ENCODE measurements around the gene TRIM63.

DNA sequence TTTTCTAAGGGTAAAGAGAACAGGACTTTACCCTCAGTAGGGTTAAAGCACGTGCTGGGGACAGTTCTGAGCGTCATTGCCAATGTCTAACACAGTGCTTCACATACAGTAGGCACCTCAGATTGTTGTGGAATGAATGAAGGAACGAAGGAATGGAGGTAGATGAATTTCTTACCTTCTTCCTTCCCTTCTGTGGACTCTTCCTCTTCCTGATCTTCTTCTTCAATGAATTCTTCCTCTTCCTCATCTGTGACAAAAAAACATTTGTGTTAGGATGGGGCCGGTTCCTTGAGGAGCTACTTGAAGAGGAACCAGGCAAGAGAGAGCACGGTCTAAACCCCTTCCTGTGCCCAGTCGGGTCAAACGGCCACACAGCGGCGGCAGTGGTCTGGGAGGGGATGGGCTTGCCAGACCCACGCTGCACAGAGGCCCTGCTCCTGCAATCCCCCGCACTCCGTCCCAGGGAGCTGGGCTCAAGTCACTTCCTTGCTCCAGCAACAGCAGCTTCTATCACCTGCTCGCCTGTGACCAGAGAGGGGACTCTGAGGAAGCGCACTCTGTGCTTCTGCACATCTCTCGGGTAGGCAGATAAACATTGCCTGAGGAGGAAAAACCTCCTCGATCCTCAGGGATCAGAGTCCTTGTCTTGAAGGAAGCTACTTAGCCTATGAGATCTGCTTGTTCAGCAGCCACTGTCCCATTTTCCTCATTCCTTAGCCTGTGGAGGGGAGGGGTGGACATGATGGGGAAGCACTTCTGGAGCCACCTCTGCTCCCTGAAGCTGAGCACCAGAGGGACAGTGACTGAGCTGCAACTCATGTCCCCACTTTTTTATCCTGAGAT is 13.5 kb downstream of the TRIM63 start:
- TF ChIP-seq, protein P1, sequence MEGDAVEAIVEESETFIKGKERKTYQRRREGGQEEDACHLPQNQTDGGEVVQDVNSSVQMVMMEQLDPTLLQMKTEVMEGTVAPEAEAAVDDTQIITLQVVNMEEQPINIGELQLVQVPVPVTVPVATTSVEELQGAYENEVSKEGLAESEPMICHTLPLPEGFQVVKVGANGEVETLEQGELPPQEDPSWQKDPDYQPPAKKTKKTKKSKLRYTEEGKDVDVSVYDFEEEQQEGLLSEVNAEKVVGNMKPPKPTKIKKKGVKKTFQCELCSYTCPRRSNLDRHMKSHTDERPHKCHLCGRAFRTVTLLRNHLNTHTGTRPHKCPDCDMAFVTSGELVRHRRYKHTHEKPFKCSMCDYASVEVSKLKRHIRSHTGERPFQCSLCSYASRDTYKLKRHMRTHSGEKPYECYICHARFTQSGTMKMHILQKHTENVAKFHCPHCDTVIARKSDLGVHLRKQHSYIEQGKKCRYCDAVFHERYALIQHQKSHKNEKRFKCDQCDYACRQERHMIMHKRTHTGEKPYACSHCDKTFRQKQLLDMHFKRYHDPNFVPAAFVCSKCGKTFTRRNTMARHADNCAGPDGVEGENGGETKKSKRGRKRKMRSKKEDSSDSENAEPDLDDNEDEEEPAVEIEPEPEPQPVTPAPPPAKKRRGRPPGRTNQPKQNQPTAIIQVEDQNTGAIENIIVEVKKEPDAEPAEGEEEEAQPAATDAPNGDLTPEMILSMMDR (IDR thresholded peaks at IDR 0.05): no peak
- no peak for TF ChIP-seq POLR2A (IDR thresholded peaks at IDR 0.05)

Measured in heart left ventricle (tissue), 13 donors.